Stomach (tissue), 9 donors: ENCODE measurements around the gene NT5C. TPM values are rescaled to one million over a fixed set of nuclear protein-coding genes. Genes with fewer than 3 reads are reported as not detected.

Source experiments
- DNase-seq, 2 donors: peaks; one replicate each; pipeline versions ENCODE4 v3.0.0 to v3.0.0-alpha.2; 2013 to 2019
- H3K27ac ChIP-seq, 5 donors: fragments of 200-600 bp in 4 of 5; sonication (generic) in 4 of 5; one replicate each; pipeline ENCODE4 v1.5.1; 2013 to 2019; ENCODE audit warnings: mild to moderate bottlenecking in 1 of 5, moderate library complexity in 1 of 5
- H3K27me3 ChIP-seq, 3 donors: fragments of 200-600 bp; sonication (generic); one replicate each; pipeline ENCODE4 v1.5.1; 2017 to 2019; ENCODE audit warnings: mixed run types in 1 of 3
- H3K36me3 ChIP-seq, 4 donors: fragments of 200-600 bp; sonication (generic); 1 replicate in 3 of 4; 2 replicates in 1 of 4; pipeline ENCODE4 v1.5.1; 2016 to 2019
- H3K4me1 ChIP-seq, 4 donors: fragments of 200-600 bp; sonication (generic); one replicate each; pipeline ENCODE4 v1.5.1; 2016 to 2019
- H3K4me3 ChIP-seq, 4 donors: fragments of 200-600 bp; sonication (generic) in 3 of 4; one replicate each; pipeline ENCODE4 v1.5.1; 2016 to 2019; ENCODE audit warnings: mild to moderate bottlenecking in 1 of 4
- H3K9me3 ChIP-seq, 4 donors: fragments of 200-600 bp; sonication (generic); one replicate each; pipeline ENCODE4 v1.5.1; 2016 to 2019
- EP300 ChIP-seq: sonication (generic); formaldehyde crosslinking; IDR thresholded peaks from one replicate; pipeline ENCODE4 v1.6.1; 2017; ENCODE audit warnings: antibody characterized with exemption
- POLR2A ChIP-seq, 4 donors: fragments of 450-650 bp; IDR thresholded peaks; one replicate each; pipeline ENCODE4 v1.6.1; 2016; ENCODE audit warnings: antibody characterized with exemption in 4 of 4, control low read depth in 2 of 4, mild to moderate bottlenecking in 1 of 4, moderate library complexity in 1 of 4
- POLR2AphosphoS5 ChIP-seq, 3 donors: sonication (generic); formaldehyde crosslinking; IDR thresholded peaks; one replicate each; pipeline ENCODE4 v1.6.1; 2016; ENCODE audit warnings: antibody characterized with exemption in 3 of 3
- WGBS, 5 donors: extraction: QIAGEN DNeasy Blood & Tissue Kit in 3 of 5; methylation state at CpG; one replicate each; pipeline versions ENCODE4 v1.1.5 to v1.1.7; 2013 to 2018; 5-methylcytosine and 5-hydroxymethylcytosine counted together
- intact Hi-C: fragments of 100-400 bp; cut with DNase I; formaldehyde crosslinking; loops from one replicate; pipeline ENCODE4 v1.15.1; 2023; ENCODE audit warnings: low total_unique reads
- polyA plus RNA-seq, 3 donors: library from polyadenylated mRNA; stranded (reverse); fragments of 200-250 nt; gene quantifications; one replicate each; pipeline ENCODE4 v1.2.3, GENCODE V29; 2013
- total RNA-seq, 5 donors: library from RNA; depleted of rRNA; stranded (reverse); fragments of >200 nt; gene quantifications; one replicate each; pipeline versions ENCODE4 v1.1.0 to v1.2.3, GENCODE V29; 2014 to 2016
- TF ChIP-seq, protein P1 (sequence below), 7 experiments: fragments of 450-650 bp in 4 of 7; fragments of 200-600 bp in 3 of 7; sonication (generic) in 3 of 7; IDR thresholded peaks; one replicate each; pipeline ENCODE4 v1.5.1; 2016 to 2019; ENCODE audit warnings: antibody characterized with exemption in 7 of 7, control low read depth in 2 of 7, mild to moderate bottlenecking in 1 of 7
- donor health status: healthy with polysubstance abuse.
- donor health status: Bipolar disorder and iron deficiency.
- donor health status: healthy.

Gene NT5C
- total and polyA plus RNA-seq, 8 donors, result 24.1 to 472 (median 119) TPM

DNA sequence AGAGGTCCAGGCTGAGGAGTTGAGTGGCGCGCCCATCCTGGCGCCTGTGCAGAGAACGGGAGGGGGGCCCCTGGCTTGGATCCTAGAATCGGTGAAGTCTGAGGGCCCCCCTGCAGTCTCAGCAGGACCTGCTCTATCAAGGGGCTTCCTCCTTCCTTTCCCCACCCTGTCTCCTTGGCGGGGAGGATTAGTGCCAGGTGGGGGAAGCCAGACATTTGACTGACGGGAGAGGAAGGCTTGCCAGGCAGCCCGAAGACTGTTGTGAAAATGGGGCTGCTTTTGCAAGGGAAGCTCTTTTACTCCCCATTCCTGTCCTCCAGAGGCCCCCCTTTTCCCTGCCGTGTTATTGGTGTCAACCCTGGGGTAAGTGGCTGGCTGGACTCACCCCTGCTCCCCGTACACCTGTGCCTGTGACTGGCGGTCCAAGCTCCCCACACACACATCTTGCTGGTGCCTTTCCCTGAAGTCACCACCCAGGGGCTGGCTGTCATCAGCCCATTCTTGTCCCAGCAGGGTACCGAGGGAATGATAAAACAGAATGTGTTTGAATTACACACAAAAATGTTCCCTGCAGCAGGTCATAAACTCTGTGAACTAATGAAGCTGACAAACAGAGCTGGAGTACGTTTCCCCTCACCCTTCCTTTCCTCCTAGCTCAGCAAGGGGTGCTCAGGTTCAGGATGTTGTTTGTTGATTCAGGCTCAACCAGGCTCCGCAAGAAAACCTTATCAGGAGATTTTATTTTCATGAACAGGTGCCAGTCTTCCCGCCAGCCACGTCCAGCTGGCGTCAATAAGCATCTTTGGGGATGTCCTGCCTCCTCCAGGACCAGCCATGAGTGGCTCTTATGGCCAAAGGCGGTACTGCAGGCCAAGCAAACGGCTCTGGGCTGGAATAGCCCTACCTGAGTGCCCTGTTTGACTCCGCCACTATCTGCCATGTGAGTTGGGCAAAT is 26.1 kb downstream of the NT5C start:
- H3K36me3 ChIP-seq, result peaks cover 2 to 34% (median 17%) of the 10 kb centered on the region in 4 donors
- WGBS, 5 donors, result 21 to 57% (median 36%) methylated on average over 14 to 20 of the region's 20 CpGs
- H3K27me3 ChIP-seq, result no peaks in the 10 kb centered on the region
- peak in 2 of 3 donors; percentile 8 to 80 for TF ChIP-seq POLR2AphosphoS5 (IDR thresholded peaks at IDR 0.05)
- TF ChIP-seq, protein P1, sequence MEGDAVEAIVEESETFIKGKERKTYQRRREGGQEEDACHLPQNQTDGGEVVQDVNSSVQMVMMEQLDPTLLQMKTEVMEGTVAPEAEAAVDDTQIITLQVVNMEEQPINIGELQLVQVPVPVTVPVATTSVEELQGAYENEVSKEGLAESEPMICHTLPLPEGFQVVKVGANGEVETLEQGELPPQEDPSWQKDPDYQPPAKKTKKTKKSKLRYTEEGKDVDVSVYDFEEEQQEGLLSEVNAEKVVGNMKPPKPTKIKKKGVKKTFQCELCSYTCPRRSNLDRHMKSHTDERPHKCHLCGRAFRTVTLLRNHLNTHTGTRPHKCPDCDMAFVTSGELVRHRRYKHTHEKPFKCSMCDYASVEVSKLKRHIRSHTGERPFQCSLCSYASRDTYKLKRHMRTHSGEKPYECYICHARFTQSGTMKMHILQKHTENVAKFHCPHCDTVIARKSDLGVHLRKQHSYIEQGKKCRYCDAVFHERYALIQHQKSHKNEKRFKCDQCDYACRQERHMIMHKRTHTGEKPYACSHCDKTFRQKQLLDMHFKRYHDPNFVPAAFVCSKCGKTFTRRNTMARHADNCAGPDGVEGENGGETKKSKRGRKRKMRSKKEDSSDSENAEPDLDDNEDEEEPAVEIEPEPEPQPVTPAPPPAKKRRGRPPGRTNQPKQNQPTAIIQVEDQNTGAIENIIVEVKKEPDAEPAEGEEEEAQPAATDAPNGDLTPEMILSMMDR (IDR thresholded peaks at IDR 0.05), result peak in 6 of 7 experiments; percentile 52 to 94 (median 87)
- TF ChIP-seq POLR2A (IDR thresholded peaks at IDR 0.05), result no peak
- no peak for TF ChIP-seq EP300
- intact Hi-C loops, result no loop called here
- peak; percentile 81 to 85 for DNase-seq
- no peaks in the 10 kb centered on the region for H3K9me3 ChIP-seq
- H3K4me3 ChIP-seq, result no peak overlapping the region
- peaks cover 8 to 50% (median 22%) of the 10 kb centered on the region in 4 donors for H3K4me1 ChIP-seq
- H3K27ac ChIP-seq, result peak overlapping the region; percentile 25 to 85 (median 71)

- Histone ChIP-seq H3K27me3 (no peaks in the 10 kb centered on the region), H3K27ac (no peak overlapping the region), H3K4me1 (peaks cover 0 to 39% (median 12%) of the 10 kb centered on the region in 4 donors), H3K9me3 (no peaks in the 10 kb centered on the region), H3K36me3 (peaks cover 12 to 49% (median 32%) of the 10 kb centered on the region in 4 donors), H3K4me3 (no peak overlapping the region)
- 78 to 87% (median 83%) methylated on average over 13 to 14 of the region's 14 CpGs for WGBS, 5 donors
- DNase-seq, result no peak
- TF ChIP-seq, protein P1 (IDR thresholded peaks at IDR 0.05), result no peak
- no peak for TF ChIP-seq EP300
- TF ChIP-seq POLR2A (IDR thresholded peaks at IDR 0.05), result no peak
- no peak for TF ChIP-seq POLR2AphosphoS5 (IDR thresholded peaks at IDR 0.05)
- intact Hi-C loops, result no loop called here
Measured at GRCh38 chr17:75103601-75104554, 27.7 kb downstream of the NT5C start.

- Histone ChIP-seq H3K4me3 (no peak overlapping the region), H3K27ac (no peak overlapping the region), H3K36me3 (peaks cover 22 to 59% (median 47%) of the 10 kb centered on the region in 4 donors), H3K9me3 (no peaks in the 10 kb centered on the region), H3K27me3 (no peaks in the 10 kb centered on the region), H3K4me1 (peaks cover 0 to 27% (median 9%) of the 10 kb centered on the region in 4 donors)
- 61 to 75% (median 68%) methylated on average over 12 of the region's 12 CpGs for WGBS, 5 donors
- intact Hi-C loops, result no loop called here
- DNase-seq, result peak in 1 of 2 donors; percentile 35
- no peak for TF ChIP-seq POLR2A (IDR thresholded peaks at IDR 0.05)
- TF ChIP-seq, protein P1 (IDR thresholded peaks at IDR 0.05), result no peak
- TF ChIP-seq POLR2AphosphoS5 (IDR thresholded peaks at IDR 0.05), result no peak
- no peak for TF ChIP-seq EP300
Measured at GRCh38 chr17:75102385-75102821, 29.1 kb downstream of the NT5C start.
